UCSD-AML1 (cell line): ENCODE data around the gene SNRNP25.

Source experiments
- DNase-seq: peaks from one replicate; lab custom pipeline; 2025; ENCODE audit not compliant: unreplicated experiment; lab: John Stamatoyannopoulos, UW

SNRNP25 gene

DNA sequence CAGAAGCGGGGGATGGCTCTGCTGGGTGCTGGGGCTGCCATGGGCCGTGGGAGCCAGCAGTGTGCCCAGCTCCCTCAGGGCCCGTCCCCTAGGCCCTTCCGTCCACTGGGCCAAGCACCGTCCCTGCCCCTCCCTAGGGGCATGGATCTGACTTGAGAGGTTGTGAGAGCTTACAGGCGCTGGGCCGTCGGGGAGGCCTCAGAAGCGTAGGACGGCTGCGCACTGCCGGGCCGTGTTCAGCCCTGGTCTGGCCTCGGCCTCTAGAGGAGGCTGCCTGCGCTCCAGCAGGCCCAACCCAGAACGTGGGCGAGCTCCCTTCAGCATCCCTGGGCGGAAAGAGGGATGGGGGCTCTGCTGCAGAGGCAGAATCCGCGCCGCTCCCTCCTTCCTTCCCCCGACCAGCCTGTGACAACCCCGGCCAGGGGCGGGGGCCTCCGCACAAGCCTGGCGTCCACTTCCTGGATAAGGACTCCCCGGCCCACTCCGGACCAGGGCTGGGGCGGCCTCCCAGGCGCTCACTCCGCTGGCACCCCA, 23.7 kb downstream of the SNRNP25 start:
- DNase-seq, result peak; percentile 78

GRCh38 chr16:77807-78443, 24.3 kb downstream of the SNRNP25 start, which contains the start of gene MPG:
Gene MPG (plus strand): TSS chr16:78225. CDS start chr16:78310, 85 bp downstream.
- peak; percentile 90 for DNase-seq

DNA sequence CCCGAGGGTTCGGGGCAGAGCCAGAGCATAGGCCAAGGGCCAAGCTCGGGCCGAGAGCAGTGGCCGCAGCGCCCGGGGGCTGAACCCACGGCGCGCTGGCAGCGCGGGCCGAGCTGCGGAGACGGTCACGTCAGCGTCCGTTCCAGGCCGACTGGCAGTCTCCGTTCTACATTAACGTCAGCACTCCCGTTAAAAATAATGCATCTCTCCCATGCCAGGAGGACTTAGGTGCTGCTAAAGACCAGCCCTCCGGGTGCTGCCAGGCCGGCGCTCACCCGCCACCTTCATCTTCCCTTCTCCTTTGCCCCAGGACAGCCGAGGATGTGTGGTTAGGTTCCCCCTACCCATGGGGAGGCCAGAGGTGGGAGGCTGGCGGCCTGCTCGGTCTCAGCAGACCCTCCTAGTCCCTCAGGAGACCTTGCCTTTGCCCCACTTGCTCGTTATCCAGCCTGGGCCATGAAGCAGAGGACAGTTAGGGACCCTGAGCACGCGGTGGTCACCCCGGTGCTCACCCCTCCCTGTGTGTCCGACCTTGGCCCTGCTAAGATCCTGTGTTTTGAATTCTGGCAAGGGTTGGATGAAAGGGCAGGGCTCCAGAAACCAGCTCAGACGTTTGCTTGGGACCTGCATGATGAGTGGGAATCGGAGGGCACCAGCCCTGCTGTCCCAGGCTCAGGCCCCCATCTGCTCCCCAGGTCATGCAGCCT, 25.0 kb downstream of the SNRNP25 start:
- DNase-seq, result no peak

- DNase-seq, result peak; percentile 28
Observed at GRCh38 chr16:79151-80054, 25.8 kb downstream of the SNRNP25 start.

DNA sequence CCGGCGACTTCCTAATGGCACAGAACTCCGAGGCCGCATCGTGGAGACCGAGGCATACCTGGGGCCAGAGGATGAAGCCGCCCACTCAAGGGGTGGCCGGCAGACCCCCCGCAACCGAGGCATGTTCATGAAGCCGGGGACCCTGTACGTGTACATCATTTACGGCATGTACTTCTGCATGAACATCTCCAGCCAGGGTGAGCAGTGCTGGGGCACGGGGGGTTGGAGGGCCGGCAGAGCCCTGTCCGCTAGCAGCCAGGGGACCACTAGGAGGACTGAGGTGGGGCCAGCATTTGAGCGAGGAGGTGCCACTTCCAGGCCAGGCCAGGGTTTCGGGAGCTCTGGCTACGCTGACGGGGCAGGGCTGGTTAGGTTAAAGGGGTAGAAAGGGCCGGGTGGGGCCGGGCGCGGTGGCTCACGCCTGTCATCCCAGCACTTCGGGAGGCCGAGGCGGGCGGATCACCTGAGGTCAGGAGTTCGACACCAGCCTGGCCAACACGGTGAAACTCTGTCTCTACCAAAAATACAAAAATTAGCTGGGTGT, 29.5 kb downstream of the SNRNP25 start:
- DNase-seq, result no peak

DNA sequence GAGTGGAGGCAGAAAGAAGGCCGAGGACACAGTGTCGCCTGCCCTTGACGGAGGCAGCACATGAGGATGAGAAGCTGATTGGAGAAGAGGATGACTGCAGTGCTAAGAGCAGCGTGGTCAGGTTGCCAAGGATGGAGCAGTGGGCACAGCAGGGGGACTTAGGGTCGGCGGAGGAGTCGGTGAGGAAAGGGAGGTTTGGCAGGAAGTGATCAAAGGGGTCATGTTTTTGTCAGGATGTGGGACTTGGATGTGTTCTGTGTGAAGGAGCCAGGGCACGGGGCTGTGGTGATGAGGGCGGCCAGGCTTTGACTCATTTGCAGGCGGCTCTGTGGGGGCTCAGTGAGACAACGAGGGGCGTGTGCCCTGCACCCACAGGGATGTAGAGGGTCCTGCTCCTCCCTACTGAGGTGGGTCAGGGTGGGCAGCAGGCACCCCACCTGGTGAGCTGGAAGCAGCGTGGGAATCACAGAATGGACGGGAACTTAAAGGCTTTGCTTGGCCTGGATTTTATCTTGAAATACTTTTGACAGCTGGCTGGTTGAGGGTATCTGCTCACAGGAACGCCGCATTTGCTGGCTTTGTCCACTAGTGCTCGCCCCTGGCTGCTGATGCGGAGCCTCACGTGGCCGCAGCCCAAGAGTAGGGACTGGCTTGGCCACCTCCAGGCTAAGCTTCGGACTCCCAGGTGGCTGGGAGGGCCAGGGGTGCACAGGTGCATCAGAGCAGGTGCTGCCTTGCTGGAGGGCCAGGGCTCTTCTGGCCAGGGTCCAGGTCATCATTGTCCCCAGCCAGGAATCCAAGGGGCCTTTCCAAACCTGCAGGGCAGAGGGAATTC, 30.4 kb downstream of the SNRNP25 start:
- peak; percentile 59 for DNase-seq

GRCh38 chr16:84718-85406, 31.2 kb downstream of the SNRNP25 start:
- DNase-seq, result peak; percentile 90

DNA sequence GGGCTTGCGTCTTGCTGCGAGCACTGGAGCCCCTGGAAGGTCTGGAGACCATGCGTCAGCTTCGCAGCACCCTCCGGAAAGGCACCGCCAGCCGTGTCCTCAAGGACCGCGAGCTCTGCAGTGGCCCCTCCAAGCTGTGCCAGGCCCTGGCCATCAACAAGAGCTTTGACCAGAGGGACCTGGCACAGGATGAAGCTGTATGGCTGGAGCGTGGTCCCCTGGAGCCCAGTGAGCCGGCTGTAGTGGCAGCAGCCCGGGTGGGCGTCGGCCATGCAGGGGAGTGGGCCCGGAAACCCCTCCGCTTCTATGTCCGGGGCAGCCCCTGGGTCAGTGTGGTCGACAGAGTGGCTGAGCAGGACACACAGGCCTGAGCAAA, 31.8 kb downstream of the SNRNP25 start:
- DNase-seq, result no peak

GRCh38 chr16:85865-86264, 32.2 kb downstream of the SNRNP25 start:
- DNase-seq, result no peak

GRCh38 chr16:86483-86952, 32.9 kb downstream of the SNRNP25 start:
- DNase-seq, result no peak

DNA sequence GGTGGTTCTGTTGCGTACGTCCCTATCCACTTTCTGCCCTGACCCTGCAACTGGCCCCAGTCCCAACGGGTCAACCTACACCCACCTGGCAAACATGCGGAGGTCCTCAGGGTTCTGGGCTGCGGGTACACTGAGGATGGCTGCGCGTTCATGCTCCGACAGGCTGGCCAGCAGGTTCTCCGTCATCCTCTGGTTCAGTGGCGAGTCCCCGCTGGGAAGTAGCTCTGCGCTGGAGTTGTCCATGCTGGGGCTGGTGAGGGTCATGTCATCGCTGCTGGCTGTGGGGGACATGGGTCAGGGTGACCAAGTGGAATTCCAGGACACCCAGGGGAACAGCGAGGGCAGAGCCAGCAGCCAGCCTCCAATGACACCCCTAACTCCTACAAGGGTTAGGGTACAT, 35.0 kb downstream of the SNRNP25 start:
- DNase-seq, result no peak

DNA sequence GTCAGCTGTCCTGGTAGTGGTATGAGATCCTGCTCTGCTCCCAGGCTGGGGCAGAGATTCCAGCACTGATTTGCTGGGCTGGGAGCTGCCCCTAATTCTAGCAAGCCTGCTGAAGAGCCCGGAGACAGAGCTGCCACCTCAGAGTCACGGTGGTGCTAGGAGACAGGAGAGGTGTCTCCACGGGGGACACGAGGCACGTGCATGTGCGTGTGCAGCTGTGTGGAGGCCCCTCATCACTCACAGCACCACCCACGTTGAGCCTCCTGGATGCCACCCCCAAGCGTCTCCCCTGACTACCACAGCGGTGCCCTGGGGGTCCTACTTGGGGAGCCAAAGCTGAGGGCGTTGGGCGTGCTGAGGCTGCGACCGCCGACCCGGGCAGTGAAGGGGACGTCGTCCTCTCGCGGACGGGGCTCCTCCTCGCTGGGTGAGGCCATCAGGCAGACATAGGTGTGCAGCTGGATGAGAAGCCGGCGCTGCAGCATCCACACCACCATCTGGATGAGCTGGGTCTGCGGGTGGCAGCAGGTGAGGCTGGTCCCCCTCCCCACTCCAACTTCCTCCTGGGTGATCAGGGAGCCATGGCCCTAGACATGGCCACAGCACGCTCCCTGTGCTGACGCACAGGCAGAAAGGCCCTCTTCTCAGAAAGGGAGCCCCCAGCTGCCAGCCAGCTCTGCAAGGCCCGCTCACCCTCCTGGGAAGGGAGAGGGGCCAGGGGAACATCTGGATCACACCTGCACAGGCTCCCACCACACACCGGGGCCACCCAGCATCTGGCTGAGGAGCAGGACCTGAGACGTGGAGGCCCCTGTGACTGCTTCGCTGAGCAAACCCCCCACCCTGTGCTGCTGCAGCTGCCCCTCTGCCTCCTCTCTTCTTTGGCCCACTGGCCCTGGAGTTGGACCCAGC, 36.0 kb downstream of the SNRNP25 start:
- DNase-seq, result no peak

DNA sequence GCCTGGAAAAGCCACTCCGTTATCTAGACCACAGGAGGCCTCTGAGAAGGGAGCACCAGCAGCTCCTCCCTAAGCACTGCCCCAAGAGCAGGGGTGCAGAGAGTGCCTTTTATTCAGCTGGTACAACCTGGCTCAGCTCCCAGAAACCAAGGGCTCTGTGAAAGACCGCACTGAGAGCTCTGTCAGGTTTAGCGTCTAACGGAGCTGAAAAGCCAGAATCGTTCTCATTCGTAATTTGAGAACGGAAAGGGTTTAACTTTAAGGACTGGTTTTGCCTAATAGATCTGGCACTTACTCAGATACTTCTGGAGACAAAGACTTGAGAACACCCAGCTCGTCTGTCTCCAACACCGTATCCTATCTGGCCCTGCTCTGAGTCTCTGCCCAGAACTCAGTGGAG, 37.9 kb downstream of the SNRNP25 start:
- no peak for DNase-seq

DNA sequence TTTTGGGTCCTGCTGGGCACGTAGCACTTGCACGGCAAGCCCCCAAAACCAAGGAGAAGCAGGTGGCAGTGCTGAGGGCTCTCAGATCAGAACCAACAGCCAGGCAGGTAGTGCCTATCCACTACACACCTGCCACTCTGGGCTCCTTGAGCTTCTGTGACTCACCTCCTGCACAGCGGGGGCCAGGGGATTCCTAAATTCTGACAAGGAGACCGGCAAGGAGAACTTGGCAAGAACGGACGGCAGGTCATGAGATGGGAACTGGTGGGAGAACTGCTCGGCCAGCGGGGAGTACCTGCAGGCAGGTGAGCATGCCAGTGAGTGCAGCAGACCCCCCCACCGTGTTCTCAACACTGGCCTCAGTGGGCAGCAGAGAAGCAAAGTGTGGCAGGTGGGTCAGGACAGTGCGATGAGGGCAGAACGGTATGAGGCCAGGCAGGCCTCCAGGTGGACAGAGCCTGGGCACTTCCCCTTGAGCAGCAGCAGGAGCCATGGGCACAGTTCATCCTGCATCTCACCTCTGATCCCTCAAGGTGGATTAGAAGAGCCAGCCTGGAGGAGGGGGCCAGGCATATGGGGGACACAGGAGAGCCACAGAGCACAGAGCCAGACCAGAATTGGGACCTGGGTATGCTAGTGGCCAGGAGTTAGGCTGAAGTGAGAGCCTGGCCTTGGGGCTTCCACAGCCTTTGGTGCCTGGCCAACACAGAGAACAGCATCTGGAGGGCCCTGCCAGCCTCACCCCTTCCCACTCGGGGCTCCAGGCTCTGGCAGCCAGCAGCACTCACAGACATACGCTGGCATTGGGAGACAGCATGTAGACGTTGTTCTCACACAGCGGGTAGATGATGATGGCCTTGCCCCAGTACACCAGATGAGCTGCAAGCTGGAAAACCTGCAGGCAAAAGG, 39.1 kb downstream of the SNRNP25 start:
- DNase-seq, result no peak

- no peak for DNase-seq
Observed at GRCh38 chr16:94918-95265, 41.3 kb downstream of the SNRNP25 start.

DNA sequence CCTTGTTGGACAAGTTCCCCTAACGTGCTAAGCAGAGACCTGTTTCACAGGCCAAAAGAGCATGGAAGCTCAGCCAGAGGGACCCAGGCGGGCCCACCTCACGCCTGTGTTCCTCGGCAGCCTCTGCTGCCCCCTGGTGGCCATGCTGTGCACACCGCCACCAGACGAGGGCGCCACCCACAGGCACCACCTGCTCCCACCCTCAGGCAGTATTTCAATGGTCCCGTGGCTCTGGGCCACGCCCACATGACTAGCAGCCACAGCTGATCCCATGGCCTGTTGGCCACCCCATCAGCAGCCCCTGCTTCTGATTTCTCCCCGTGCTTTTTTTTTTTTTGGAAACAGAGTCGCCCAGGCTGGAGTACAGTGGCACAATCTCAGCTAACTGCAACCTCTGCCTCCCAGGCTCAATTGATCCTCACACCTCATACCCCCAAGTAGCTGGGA, 43.3 kb downstream of the SNRNP25 start:
- DNase-seq, result peak; percentile 91

- no peak for DNase-seq
Observed at GRCh38 chr16:97822-98221, 44.2 kb downstream of the SNRNP25 start.

- no peak for DNase-seq
Observed at GRCh38 chr16:100989-101388, 47.4 kb downstream of the SNRNP25 start.
